MM.1S (cell line): ENCODE data around the gene SIX1.

ENCODE experiments used
- EZH2 ChIP-seq: fragments of 300-600 bp; sonication (generic); optimal IDR thresholded peaks from 2 replicates; pipeline ENCODE3; 2017; ENCODE audit warnings: low read depth, mild to moderate bottlenecking, antibody characterized with exemption, low read length, mixed read lengths
- TF ChIP-seq, protein P1 (sequence below): fragments of 300-600 bp; sonication (generic); IDR thresholded peaks from 2 replicates; pipeline ENCODE4 v1.5.1; 2016; ENCODE audit warnings: antibody characterized with exemption, low read length, mixed read lengths

DNA sequence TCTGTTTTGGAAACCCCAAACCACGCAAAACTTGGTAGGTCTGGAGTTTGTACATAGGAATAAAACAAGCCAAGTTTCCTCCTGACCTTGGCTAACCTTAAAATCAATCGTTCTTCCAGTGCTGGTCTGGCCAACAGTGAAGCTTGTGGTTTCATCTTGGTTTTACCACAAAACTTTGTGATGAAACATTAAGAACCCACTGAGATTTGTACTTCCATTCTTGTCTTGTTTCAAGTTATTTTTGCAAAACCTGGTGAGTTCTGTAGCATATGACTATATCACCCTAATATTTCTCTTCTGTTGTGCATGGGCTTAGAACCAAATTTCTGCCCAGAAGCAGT lies 26.4 kb downstream of the SIX1 start:
- TF ChIP-seq, protein P1, sequence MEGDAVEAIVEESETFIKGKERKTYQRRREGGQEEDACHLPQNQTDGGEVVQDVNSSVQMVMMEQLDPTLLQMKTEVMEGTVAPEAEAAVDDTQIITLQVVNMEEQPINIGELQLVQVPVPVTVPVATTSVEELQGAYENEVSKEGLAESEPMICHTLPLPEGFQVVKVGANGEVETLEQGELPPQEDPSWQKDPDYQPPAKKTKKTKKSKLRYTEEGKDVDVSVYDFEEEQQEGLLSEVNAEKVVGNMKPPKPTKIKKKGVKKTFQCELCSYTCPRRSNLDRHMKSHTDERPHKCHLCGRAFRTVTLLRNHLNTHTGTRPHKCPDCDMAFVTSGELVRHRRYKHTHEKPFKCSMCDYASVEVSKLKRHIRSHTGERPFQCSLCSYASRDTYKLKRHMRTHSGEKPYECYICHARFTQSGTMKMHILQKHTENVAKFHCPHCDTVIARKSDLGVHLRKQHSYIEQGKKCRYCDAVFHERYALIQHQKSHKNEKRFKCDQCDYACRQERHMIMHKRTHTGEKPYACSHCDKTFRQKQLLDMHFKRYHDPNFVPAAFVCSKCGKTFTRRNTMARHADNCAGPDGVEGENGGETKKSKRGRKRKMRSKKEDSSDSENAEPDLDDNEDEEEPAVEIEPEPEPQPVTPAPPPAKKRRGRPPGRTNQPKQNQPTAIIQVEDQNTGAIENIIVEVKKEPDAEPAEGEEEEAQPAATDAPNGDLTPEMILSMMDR = no peak
- no peak for TF ChIP-seq EZH2
